Stimulated activated CD8-positive, alpha-beta memory T cell treated with anti-CD3 and anti-CD28 coated beads, Interleukin-4, amount 100 ng/mL, for 1 hour (primary cell): ENCODE measurements around the gene CDH18.

Experiments used
- DNase-seq, 2 donors: peaks; one replicate each; pipeline ENCODE4 v3.0.0-alpha.2; 2020; ENCODE audit warnings: low read depth in 2 of 2, low spot score in 1 of 2

The CDH18 gene

GRCh38 chr5:19615071-19615470, 372.9 kb downstream of the CDH18 start:
- no peak for DNase-seq

- DNase-seq, result no peak
Observed at GRCh38 chr5:19608444-19609002, 379.5 kb downstream of the CDH18 start.

- no peak for DNase-seq
Observed at GRCh38 chr5:19605846-19606407, 382.1 kb downstream of the CDH18 start.

GRCh38 chr5:19584131-19584530, 403.9 kb downstream of the CDH18 start:
- DNase-seq, result no peak

GRCh38 chr5:19577882-19578281, 410.1 kb downstream of the CDH18 start:
- no peak for DNase-seq

GRCh38 chr5:19568004-19568403, 420.0 kb downstream of the CDH18 start:
- no peak for DNase-seq

- DNase-seq, result no peak
Observed at GRCh38 chr5:19565466-19565865, 422.5 kb downstream of the CDH18 start.

GRCh38 chr5:19564036-19564435, 424.0 kb downstream of the CDH18 start:
- DNase-seq, result no peak

- DNase-seq, result no peak
Observed at GRCh38 chr5:19555876-19556275, 432.1 kb downstream of the CDH18 start.

- DNase-seq, result no peak
Observed at GRCh38 chr5:19555436-19555835, 432.6 kb downstream of the CDH18 start.

- no peak for DNase-seq
Observed at GRCh38 chr5:19554524-19554923, 433.5 kb downstream of the CDH18 start.

- no peak for DNase-seq
Observed at GRCh38 chr5:19547640-19548039, 440.4 kb downstream of the CDH18 start.

- DNase-seq, result no peak
Observed at GRCh38 chr5:19546521-19546920, 441.5 kb downstream of the CDH18 start.

- DNase-seq, result no peak
Observed at GRCh38 chr5:19538607-19539006, 449.4 kb downstream of the CDH18 start.

- no peak for DNase-seq
Observed at GRCh38 chr5:19536387-19536786, 451.6 kb downstream of the CDH18 start.

GRCh38 chr5:19534751-19535150, 453.2 kb downstream of the CDH18 start:
- no peak for DNase-seq

GRCh38 chr5:19532936-19533335, 455.1 kb downstream of the CDH18 start:
- no peak for DNase-seq

GRCh38 chr5:19531374-19531952, 456.5 kb downstream of the CDH18 start:
- no peak for DNase-seq

- DNase-seq, result no peak
Observed at GRCh38 chr5:19519448-19519847, 468.6 kb downstream of the CDH18 start.

GRCh38 chr5:19498852-19499251, 489.1 kb downstream of the CDH18 start:
- no peak for DNase-seq

- no peak for DNase-seq
Observed at GRCh38 chr5:19497229-19497815, 490.7 kb downstream of the CDH18 start.

- no peak for DNase-seq
Observed at GRCh38 chr5:19496056-19496455, 491.9 kb downstream of the CDH18 start.

GRCh38 chr5:19492861-19493260, 495.1 kb downstream of the CDH18 start:
- no peak for DNase-seq
